Caco-2 (cell line): ENCODE measurements around the gene MACROD1. TPM values are rescaled to one million over a fixed set of nuclear protein-coding genes. Genes with fewer than 3 reads are reported as not detected.

Experiments used
- BruUV-seq: library from RNA; stranded (reverse); fragments of 400-500 nt; replicated peaks from 2 replicates; lab custom pipeline; 2021; lab: Mats Ljungman, UMichigan
- CTCF ChIA-PET: fragments of 300-600 bp; sonication (Branson Sonifier 250); formaldehyde crosslinking; loops from one replicate; lab custom pipeline; 2022; ENCODE audit warnings: antibody characterized with exemption; lab: Charles Lee
- POLR2A ChIA-PET: fragments of 300-600 bp; sonication (Branson Sonifier 250); formaldehyde crosslinking; loops from one replicate; lab custom pipeline; 2022; ENCODE audit warnings: antibody characterized with exemption; lab: Charles Lee
- DNase-seq, 2 experiments: peaks; one replicate each; pipeline versions ENCODE4 v3.0.0 to v3.0.0-alpha.2; 2020 to 2022
- H3K27me3 ChIP-seq: replicated peaks from 2 replicates; pipeline ENCODE4 v1.6.0; 2011; ENCODE audit warnings: low read length; ENCODE audit not compliant: control insufficient read depth, insufficient read depth
- H3K36me3 ChIP-seq: 2 replicates; pipeline ENCODE4 v1.5.1; 2011; ENCODE audit warnings: low read length; ENCODE audit not compliant: control insufficient read depth, insufficient read depth
- H3K4me1 ChIP-seq: fragments of 250-450 bp; sonication (Bioruptor Pico); 2 replicates; pipeline ENCODE4 v1.5.1; 2020; ENCODE audit warnings: mild to moderate bottlenecking
- H3K4me3 ChIP-seq: 2 replicates; pipeline ENCODE4 v1.5.1; 2011; ENCODE audit warnings: low read depth, mild to moderate bottlenecking, control low read depth, low read length
- H3K9me3 ChIP-seq: fragments of 250-450 bp; sonication (Bioruptor Pico); 2 replicates; pipeline ENCODE4 v1.5.1; 2020; ENCODE audit warnings: mild to moderate bottlenecking, moderate library complexity
- H3K27ac Mint-ChIP-seq: one replicate; pipeline ENCODE4 v1.8.0; 2022; ENCODE audit warnings: mixed read lengths; ENCODE audit not compliant: unreplicated experiment
- H3K27me3 Mint-ChIP-seq: one replicate; pipeline ENCODE4 v1.8.0; 2022; ENCODE audit warnings: mixed read lengths; ENCODE audit not compliant: insufficient read depth, unreplicated experiment
- H3K36me3 Mint-ChIP-seq: one replicate; pipeline ENCODE4 v1.8.0; 2022; ENCODE audit warnings: mild to moderate bottlenecking, mixed read lengths; ENCODE audit not compliant: insufficient read depth, unreplicated experiment
- H3K4me1 Mint-ChIP-seq: one replicate; pipeline ENCODE4 v1.8.0; 2022; ENCODE audit warnings: low read depth, mixed read lengths; ENCODE audit not compliant: unreplicated experiment
- H3K4me3 Mint-ChIP-seq: one replicate; pipeline ENCODE4 v1.8.0; 2022; ENCODE audit warnings: mild to moderate bottlenecking, moderate library complexity, mixed read lengths; ENCODE audit not compliant: unreplicated experiment
- H3K9me3 Mint-ChIP-seq: one replicate; pipeline ENCODE4 v1.8.0; 2022; ENCODE audit warnings: mixed read lengths; ENCODE audit not compliant: unreplicated experiment
- CTCF ChIP-seq, 2 experiments: fragments of 200-600 bp in 1 of 2; IDR thresholded peaks; 1 replicate in 1 of 2; 2 replicates in 1 of 2; pipeline versions ENCODE4 v1.5.1 to v1.8.0; 2011 to 2022; ENCODE audit warnings: antibody characterized with exemption in 1 of 2, control low read depth in 1 of 2, inconsistent platforms in 1 of 2, low read depth in 1 of 2, low read length in 1 of 2, mild to moderate bottlenecking in 1 of 2, moderate library complexity in 1 of 2; ENCODE audit not compliant: insufficient read depth in 1 of 2, severe bottlenecking in 1 of 2, unreplicated experiment in 1 of 2
- intact Hi-C: fragments of 100-400 bp; cut with micrococcal nuclease; formaldehyde crosslinking; loops from one replicate; pipeline ENCODE4 v1.10.0; 2022; ENCODE audit not compliant: unreplicated experiment
- total RNA-seq: library from RNA; stranded (reverse); gene quantifications from 2 replicates; pipeline ENCODE4 v1.2.3, GENCODE V29; 2022

MACROD1 gene
- total RNA-seq, 1 experiment from 2014 or later: 29.6 TPM

- peaks cover 6% of the 10 kb centered on the region for H3K36me3 Mint-ChIP-seq
- intact Hi-C loops: no loop called here
- Histone ChIP-seq H3K4me3 (no peak overlapping the region), H3K36me3 (no peaks in the 10 kb centered on the region), H3K27me3 (no peaks in the 10 kb centered on the region), H3K4me1 (no peaks in the 10 kb centered on the region), H3K9me3 (no peaks in the 10 kb centered on the region)
- ChIA-PET POLR2A (no interaction called here), CTCF (interaction anchor here (0.6 kb wide), 1 partner anchor 392 kb away, joined by 3 read pairs; no protein-coding TSS in a partner anchor)
- no peak overlapping the region for H3K27ac Mint-ChIP-seq
- H3K4me1 Mint-ChIP-seq: no peaks in the 10 kb centered on the region
- H3K27me3 Mint-ChIP-seq: no peaks in the 10 kb centered on the region
- BruUV-seq: no TSS peak
- no peaks in the 10 kb centered on the region for H3K9me3 Mint-ChIP-seq
- H3K4me3 Mint-ChIP-seq: no peak overlapping the region
- no peak for TF ChIP-seq CTCF (IDR thresholded peaks at IDR 0.05; ENCODE audit: insufficient read depth in 1 of 2, low read depth in 1 of 2, low read length in 1 of 2, severe bottlenecking in 1 of 2, unreplicated experiment in 1 of 2)
- no peak for DNase-seq
Measured at GRCh38 chr11:64064374-64065140, 101.4 kb downstream of the MACROD1 start.

GRCh38 chr11:64063777-64064176 is 102.1 kb downstream of the MACROD1 start:
- POLR2A ChIA-PET: no interaction called here
- H3K4me3 Mint-ChIP-seq: no peak overlapping the region
- CTCF ChIA-PET: interaction anchor here (0.6 kb wide), 1 partner anchor 393 kb away, joined by 3 read pairs; no protein-coding TSS in a partner anchor

More at GRCh38 chr11:64063777-64064176, 102.1 kb downstream of the MACROD1 start:
- intact Hi-C loops: no loop called here
- Histone ChIP-seq H3K36me3 (no peaks in the 10 kb centered on the region), H3K4me1 (no peaks in the 10 kb centered on the region), H3K27me3 (no peaks in the 10 kb centered on the region), H3K4me3 (no peak overlapping the region), H3K9me3 (no peaks in the 10 kb centered on the region)
- H3K27ac Mint-ChIP-seq: no peak overlapping the region
- H3K4me1 Mint-ChIP-seq: no peaks in the 10 kb centered on the region
- no peak for TF ChIP-seq CTCF (IDR thresholded peaks at IDR 0.05; ENCODE audit: insufficient read depth in 1 of 2, low read depth in 1 of 2, low read length in 1 of 2, severe bottlenecking in 1 of 2, unreplicated experiment in 1 of 2)
- no TSS peak for BruUV-seq
- no peaks in the 10 kb centered on the region for H3K27me3 Mint-ChIP-seq
- peaks cover 6% of the 10 kb centered on the region for H3K36me3 Mint-ChIP-seq
- no peak for DNase-seq
- H3K9me3 Mint-ChIP-seq: no peaks in the 10 kb centered on the region
